Caki2 (cell line): Measurements from ENCODE around the gene PROX1. TPM values are rescaled to one million over a fixed set of nuclear protein-coding genes. Genes with fewer than 3 reads are reported as not detected.

ENCODE experiments used
- DNase-seq: peaks from one replicate; pipeline ENCODE4 v3.0.0-alpha.2; 2015; ENCODE audit warnings: low read depth
- in situ Hi-C: cut with HindIII; loops from 2 replicates; pipeline ENCODE4 v1.10.0; 2016; ENCODE audit warnings: low sequenced_read_pairs, low pct_unique_long_range_greater_than_20kb, mixed read lengths
- total RNA-seq: library from RNA; depleted of rRNA; stranded (reverse); fragments of >200 nt; shearing (Covaris generic); gene quantifications from 2 replicates; pipeline ENCODE4 v1.2.3, GENCODE V29; 2014; ENCODE audit warnings: low replicate concordance

PROX1 gene
- total RNA-seq, 1 experiment from 2014 or later: not detected

DNA sequence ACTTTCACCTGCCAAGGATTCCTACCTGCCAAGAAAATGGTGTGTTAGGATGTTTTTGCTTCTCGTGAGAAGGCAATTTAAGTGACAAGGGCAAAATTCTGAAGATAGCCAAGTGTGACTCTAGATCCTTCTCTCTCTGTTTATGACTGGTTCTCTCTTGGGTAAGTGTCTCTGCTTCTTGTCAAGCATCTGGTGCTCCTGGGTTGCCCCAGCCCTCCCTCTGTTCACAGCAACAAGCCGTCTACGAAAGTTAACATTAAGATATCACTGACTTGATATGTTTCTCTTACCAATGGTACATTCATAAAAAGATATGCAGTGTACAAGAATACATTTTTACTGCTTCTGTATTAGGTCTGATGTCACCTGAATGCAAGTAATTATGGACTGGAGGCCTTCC is 55.4 kb downstream of the PROX1 start:
- in situ Hi-C loops: no loop called here
- no peak for DNase-seq

DNA sequence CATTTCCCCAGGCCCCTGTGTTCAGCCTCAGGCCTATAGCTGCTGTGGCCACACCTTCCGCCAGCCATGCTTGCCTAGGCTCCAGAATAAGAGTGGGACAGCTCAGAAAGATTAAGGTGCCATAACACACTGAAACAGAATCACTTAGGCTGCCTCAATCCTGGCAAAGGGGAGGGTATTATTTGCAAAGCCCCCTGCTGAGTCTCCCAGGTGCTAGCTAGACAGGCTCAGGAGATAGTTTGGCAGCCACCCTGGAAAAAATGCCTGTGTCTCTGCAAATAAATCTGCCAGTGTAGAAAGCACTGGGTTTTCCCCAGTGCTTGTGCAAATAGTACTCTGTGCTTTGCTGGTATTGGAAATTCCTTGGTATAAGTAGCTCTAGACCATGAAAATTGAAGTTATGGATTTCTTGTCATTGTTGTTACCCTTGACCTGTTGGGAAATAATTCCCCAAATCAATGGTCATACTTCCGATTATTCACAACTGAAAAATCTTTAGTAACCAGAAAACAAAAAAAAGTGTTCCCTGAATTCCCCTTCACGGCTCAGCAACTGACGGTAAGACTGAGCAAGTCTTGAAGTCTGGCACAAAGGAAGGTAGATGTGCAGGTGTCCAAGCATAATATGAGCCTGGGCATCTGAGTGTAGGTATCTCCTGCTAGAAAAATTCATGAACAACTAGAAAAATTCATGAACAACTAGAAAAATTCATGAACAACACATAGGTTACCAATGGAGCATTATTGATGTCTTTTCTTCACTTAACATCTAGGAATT is 56.9 kb downstream of the PROX1 start:
- in situ Hi-C loops: no loop called here
- DNase-seq: no peak

DNA sequence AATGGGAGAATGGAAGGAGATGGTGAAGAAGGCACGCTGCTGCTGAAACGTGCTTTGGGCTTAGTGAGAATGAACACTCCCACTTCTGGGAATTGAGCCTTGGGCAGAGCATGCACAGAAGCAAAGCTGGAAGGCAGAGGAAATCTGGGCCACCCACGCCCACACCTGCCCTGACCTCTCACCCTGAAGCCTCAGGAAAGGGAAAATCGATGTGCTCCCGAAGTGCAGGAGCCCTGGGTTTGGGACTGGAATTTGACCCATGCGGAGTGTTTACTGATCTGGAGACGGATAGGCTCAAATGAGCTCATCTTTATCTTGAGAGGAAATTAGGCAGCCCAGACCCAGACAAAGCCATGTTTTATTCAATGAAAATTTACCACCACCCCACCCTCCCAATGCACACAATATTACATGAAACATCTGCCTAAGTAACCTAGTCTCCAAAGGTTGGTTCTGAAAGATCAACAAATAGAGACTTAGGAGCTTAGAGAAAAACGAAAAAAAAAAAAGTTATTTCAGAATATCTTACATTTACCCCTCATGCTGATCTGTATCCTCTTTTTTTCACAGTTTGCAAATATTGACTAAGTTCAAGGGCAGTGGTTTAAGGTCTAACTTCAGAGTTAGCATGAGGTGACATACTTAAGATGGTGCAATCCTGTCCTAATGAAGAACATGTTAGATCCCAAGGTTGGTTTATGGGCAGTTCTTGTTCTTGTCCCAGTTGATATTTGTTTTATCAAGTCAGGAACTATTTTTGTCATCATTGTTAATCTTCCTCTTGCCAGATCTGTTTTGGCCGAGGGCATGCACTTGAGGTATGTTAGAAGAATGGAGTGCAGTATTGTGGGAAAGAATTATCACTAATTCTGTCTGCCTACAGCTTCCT is 63.0 kb downstream of the PROX1 start:
- in situ Hi-C loops: no loop called here
- no peak for DNase-seq

DNA sequence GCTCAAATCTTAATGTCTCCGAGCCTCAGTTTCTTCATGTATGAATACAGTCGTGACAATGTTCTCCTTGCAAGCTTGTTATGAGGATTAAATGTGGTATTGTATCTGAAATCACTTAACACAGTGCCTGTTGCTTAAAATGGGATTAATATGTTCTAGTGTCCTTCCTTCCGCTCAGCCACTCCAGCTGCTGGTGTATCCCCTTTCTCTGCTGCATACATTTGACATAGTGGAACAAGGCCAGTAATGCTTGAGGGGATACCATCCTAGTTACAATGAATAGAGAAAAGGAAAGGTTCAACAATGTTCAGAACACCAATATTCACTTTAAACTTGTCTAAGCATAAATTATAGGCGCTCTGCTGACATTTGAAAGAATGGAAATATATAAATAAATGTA is 64.0 kb downstream of the PROX1 start:
- in situ Hi-C loops: no loop called here
- DNase-seq: no peak

DNA sequence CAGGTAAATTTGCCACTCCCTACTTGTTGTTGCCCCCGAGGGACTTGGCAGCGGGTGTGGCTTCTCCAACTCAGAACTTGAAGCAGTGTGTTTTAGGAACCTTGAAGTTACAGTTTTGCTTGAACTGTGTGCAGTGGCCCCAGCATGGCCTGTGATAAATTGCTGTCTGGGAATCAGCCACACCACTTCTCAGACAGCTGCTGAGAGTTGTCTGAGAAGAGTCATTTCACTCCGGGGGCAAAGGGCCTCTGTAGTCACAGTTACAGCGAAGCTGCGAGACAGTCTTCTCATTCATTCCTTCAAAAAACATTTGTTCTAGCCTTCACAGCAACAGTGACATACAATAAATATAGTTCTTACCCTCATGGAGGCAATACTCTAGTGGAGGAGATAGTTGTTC is 70.3 kb downstream of the PROX1 start:
- DNase-seq: no peak
- in situ Hi-C loops: no loop called here

DNA sequence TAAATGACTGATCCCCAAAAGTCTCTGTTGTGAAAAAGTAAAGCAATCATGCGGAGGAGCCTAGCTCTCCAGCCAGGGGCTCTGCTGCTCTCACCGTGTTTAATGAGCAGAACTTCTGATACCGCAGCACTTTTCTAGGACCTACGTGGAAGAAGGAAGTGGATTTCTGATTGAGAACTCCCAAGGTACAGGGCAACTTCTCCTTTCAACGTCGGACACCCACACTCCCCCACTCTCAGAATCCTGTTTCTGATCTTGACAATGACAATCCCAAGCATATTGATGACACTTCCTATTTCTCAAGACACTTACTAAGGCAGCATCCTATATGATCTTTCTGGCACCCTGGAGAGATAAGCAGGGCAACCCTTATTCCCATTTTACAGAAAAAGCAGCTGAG is 78.4 kb downstream of the PROX1 start:
- DNase-seq: no peak

DNA sequence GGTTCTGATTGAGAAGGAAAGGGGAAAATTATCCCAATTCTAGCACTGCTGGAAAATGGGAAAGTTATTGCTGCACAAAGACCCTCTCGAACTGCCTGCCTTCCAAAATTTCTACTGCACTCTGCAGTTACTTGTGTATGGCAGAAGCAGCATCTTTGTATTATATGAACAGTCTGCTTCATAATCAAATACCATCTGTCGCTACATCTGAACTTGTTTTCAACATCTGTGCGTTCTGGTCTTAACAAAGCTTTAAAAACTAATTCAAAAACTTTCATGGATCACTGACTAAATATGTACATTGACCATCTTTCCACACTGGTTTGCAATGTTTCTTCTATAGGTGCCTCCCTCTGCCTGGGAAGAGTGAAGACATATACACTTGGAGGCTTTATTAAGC is 79.2 kb downstream of the PROX1 start:
- in situ Hi-C loops: no loop called here
- DNase-seq: no peak

More for the DNA sequence above, 78.4 kb downstream of the PROX1 start:
- in situ Hi-C loops: no loop called here

DNA sequence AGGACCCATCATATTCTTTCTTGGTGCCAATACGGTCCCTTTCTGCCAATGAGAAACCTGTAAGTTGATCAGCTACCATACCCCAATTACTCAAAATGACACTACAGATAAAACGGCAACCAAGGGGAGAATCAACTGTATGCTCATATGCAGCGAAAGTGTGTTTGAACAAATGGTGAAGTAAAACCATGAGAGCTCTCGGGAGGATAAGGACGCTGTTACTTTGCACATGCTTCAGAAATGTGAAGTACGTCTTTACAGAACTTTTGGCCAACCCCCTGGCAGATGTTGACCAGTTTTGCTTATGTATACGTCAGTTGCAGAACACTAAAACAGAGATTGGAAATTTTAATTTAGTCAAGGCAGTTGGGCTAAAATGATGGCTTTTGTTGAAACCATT is 79.6 kb downstream of the PROX1 start:
- no peak for DNase-seq
- in situ Hi-C loops: no loop called here

DNA sequence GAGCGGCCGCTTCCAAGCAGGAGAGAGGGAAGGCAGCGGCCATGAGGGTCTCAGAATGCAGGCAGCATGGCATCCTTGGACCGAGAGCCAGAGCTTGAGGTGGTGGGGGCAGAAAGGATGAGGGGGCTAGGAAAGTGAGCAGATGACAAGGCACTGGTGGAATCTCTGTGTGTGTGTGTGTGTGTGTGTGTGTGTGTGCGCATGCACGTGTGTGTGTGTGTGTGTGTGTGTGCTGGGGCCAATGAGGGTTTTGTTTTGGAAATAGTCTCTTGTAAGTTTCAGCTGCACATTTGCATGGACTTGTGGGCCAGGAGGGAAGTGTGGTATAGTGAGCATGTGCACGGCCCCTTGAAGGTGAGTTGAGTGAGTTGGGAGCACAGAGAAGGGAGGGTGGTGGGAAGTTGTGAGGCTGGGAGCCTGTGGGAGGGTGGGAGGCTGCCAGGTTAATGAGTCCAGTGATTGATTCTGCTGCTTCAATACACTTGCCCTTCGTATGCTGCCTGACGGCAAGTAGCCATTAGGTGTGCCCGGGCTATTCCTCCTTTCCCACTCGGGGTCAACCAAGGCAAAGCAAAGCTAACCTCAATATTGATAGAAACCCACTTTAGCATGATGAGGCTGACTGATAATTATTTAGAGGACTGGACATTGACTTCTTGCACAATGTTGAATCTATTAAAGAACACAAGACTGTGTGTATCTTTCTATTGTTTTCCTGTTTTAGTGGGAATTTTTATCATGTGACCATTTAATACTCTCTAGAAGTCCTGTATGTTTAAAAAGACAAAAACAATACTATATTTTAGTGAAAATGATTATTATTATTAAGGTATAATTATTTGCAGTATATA is 80.3 kb downstream of the PROX1 start:
- in situ Hi-C loops: no loop called here
- no peak for DNase-seq

DNA sequence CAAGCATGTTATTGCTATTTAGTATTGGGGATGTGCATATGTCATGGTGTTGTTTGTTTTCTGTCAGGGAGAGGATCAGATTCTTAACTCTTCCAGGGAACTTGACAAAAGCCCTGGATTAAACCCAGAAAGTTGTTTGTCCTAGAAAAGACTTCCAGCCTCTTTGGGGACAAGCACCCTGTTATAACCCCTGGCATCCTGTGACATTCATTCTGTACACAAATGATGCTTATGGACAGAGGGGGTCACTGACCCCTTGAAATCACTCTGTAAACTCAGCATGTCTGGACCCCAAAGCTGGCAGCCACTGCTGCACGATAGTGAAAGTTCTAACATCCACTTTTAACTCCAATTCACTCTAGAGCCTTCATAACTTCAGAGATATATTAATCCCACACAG is 81.2 kb downstream of the PROX1 start:
- no peak for DNase-seq
- in situ Hi-C loops: no loop called here

DNA sequence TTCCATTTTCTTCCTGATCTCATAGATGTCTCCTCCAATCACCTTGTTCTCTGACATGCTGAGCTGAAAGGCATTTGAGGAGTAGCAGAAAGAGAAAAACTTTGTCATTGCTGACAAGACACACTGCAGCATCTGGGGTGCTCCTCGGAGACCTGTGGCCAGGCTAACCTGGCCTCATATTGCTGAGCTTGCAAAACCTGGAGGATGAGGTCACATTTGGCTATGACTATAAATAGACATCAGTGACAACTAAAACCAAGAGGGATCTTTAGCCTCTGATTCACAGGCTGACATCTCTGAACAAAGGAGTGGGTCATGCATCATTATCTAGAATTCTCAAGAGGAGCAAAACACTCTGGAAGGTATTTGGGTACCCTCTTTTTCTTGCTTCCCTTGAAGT is 83.7 kb downstream of the PROX1 start:
- in situ Hi-C loops: no loop called here
- DNase-seq: no peak

DNA sequence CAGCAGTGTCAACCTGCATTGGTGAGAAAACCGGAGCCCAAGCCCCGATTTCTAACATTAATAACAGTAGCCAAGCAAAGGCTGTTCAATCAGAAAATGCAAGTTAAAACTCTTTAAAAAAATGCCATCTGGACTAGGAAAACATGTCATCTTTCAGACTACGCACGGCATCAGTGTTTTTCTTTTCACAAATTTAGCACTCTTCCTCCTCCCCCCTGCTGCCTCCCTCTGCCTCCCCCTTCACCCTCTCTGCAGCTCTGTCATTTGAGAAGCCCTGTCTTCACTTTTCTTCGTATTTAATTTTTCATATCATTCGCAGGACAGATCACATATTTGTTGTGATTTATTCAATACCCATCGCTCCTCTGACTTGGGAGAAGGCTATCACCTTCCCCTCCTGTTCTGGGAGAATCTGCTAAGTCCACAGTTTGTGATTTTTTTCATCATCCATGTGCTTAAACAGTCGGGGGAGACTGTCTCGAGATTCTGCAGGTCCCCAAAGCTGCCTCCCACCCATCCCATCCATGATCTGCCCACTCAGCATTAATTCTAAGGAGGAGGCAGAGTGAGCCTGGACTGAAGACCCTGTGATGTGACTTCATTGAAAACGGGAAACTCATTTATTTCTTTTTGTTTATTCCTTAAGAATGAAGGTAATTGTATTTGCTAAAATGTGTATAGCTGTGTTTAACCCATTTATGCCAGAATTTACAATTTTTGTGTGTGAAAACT is 84.8 kb downstream of the PROX1 start:
- DNase-seq: no peak
- in situ Hi-C loops: no loop called here

DNA sequence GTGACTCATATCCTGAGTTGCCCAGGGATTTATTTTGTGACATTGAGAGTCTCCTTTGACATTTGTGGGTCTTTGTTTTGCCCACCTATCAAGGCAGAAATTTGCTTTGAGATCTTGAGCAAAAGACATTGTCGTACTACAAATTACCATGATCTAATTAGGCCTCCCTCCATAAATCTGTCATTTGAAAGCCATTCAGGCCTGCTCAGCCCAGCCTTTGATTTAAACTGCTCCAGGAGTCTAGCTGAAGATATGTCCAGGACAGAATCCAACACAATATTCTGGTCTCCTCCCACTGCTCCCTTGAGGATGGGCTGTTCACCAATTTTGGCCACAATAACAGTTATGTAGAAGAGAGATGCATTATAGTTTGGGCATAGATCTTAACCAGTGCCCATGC is 86.7 kb downstream of the PROX1 start:
- no peak for DNase-seq
- in situ Hi-C loops: no loop called here

DNA sequence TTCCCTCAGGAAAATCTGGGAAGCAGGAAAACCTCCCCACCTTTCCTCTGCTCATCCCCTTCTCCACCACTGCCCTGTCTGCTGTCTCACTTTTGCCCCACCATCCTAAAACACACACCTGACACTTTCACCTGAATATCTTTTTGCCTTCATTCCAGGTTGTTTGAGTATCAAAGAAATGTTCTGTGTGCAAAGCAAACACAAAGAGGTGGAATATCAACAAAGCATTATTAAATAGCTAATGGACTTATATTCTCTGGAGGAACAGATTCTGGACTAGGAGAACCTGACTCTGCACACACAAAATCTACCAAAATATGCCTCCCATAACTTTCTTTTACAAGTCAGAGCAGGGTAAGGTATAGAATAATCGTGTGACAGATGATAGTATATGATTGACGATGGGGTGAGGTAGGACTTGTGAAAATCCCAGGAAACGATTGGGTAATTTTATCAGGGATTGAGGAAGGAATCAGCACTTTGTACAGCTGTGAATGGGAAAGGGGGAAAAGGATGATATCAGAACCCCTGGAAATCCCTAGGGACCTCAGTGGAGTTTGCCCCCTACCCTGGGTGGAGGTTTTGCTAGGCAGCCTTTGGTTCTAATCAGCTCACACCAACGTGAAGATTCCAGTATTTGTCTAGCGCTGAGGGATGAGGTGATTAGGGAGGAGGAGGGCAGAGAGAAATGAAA is 87.7 kb downstream of the PROX1 start:
- in situ Hi-C loops: no loop called here
- no peak for DNase-seq

DNA sequence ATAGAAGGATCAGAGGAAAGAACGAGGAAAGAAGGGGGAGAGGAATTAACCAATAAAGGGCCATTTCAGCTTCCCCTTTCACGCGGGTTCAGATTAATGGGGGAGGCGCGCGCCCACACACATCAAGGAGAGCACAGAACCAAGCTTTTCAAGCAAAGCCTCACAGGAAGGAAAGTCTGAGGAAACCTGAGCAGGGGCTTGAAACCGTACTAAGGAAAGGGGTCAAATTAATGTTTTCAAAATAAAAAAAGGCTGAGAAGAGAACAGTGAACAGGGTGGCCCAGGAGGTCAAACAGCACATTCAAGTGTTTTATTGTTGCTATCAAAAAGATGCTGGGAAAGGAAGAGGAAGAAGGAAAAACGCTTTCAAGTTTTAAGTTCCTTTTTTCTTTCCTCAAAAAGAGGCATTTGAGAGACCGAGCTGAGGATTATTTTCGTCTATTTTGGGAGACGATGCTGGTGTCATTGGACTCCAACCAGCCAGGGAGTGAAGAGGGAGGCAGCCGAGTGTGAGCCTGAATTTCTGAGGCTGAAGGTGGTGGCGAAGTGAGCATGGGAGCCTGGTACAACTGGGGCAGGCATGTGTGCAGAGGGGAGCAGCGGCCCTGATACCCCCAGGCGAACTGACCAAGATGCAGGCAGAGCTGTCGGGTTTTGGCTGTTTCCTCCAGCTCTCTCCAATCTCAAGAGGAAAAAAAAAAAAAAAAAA is 88.4 kb downstream of the PROX1 start:
- no peak for DNase-seq
- in situ Hi-C loops: no loop called here

DNA sequence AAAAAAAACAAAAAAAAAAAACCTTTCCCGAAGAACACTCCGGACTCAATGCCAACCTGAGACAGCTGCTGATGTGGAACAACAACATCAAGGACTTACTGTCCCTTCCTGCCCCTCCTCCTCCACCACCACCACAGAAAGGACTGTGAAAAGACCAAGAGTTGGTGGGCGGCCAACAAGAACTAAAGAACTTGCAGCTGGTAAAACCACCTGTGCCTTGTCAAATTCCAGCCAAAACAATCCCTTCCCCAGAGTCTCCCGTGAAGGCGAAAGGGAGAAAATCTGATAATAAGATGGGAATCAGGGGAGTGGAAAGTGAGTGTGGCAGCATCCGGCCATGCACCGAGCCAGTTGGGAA is 88.9 kb downstream of the PROX1 start:
- in situ Hi-C loops: no loop called here
- DNase-seq: no peak

DNA sequence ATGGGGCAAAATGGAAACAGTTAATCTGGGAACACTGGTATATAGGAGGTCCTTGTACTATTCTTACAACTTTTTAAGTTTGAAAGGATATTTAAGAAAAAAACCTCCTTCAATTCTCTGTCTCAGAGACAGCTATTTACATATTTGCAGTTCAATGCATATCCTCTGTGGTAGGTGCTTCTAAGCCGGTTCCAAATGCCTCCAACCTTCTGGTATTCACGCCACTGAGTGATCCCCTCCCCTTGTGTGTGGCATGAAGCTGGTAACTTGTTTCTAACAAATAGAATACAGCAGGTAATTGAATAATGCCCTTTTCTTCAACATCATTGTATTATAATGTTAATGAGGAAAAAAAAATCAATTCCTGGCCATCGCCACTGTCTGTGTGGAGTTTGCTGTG is 91.2 kb downstream of the PROX1 start:
- in situ Hi-C loops: no loop called here
- no peak for DNase-seq
